Measurements from ENCODE around the gene FUT7.

DNA sequence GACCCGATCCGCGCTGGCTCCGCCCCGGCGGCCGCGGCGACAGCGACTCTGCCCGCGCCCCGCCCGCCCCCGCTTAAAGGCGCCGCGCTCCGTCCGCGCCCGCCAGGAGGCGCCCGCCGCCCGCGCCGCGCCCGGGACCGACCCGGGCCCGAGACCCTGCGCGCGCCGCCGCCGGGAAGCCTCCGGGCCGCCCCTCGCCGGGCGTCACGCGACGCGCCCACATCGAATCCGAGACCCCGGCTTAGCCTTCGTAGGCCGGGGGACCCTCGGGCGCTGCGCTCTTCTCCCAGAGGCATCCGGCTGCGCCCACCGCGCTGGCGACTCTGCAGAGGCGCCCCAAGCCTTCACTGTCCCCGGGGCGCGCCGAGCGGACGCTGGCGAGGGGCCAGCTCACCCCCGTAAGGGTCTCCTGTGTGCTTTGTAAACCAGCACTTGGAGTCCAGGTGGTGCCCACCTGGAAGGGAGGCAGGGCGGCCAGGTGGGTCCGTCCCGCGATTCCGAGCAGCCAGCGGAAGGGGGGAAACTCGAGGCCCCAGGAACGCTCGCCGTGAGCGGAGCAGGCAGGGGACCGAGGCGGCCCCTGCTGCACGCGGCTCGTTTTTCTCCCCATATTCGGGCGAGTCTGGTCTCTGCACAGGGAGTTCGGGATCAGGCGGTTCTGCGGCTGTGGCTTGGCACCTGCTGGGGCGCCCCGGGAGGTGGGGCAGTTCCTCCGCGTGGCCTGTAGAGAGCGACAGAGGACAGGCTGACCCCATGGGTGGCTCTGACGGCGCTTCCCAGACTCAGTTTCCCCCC is 3.4 kb downstream of the FUT7 start:
- TF ChIP-seq, protein P1, sequence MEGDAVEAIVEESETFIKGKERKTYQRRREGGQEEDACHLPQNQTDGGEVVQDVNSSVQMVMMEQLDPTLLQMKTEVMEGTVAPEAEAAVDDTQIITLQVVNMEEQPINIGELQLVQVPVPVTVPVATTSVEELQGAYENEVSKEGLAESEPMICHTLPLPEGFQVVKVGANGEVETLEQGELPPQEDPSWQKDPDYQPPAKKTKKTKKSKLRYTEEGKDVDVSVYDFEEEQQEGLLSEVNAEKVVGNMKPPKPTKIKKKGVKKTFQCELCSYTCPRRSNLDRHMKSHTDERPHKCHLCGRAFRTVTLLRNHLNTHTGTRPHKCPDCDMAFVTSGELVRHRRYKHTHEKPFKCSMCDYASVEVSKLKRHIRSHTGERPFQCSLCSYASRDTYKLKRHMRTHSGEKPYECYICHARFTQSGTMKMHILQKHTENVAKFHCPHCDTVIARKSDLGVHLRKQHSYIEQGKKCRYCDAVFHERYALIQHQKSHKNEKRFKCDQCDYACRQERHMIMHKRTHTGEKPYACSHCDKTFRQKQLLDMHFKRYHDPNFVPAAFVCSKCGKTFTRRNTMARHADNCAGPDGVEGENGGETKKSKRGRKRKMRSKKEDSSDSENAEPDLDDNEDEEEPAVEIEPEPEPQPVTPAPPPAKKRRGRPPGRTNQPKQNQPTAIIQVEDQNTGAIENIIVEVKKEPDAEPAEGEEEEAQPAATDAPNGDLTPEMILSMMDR (IDR thresholded peaks at IDR 0.05), result peak in 2 of 4 experiments; percentile 68 to 72
- no peak for TF ChIP-seq POLR2A (IDR thresholded peaks at IDR 0.05)
